ENCODE measurements around the gene BHLHA15.

GRCh38 chr7:98202367-98203195 lies 8.7 kb upstream of the BHLHA15 start:
- TF ChIP-seq CTCF (IDR thresholded peaks at IDR 0.05), result no peak
- TF ChIP-seq POLR2A (IDR thresholded peaks at IDR 0.05), result no peak
